ENCODE data around the gene FXYD2.

- TF ChIP-seq EZH2 (IDR thresholded peaks at IDR 0.05; ENCODE audit: low read length, missing control alignments) (no peak), CTCF (conservative IDR thresholded peaks at IDR 0.05 in 1 of 2, IDR thresholded peaks at IDR 0.05 in 1 of 2; ENCODE audit: low read depth in 1 of 2, low read length in 2 of 2) (no peak)
Observed at GRCh38 chr11:117869604-117870003, 45.1 kb upstream of the FXYD2 start.
